Forelimb muscle (tissue), 1 donor: ENCODE results near the gene ZSWIM2. TPM values are rescaled to one million over a fixed set of nuclear protein-coding genes. Genes with fewer than 3 reads are reported as not detected.
"Not testable (repeated sequence)": the region's sequence is repeated elsewhere in the genome, so short reads cannot be mapped to it uniquely, and the experiment has no call there.

Experiments
- DNase-seq: peaks from one replicate; pipeline ENCODE4 v3.0.0-alpha.2; 2013; ENCODE audit warnings: low read depth
- polyA plus RNA-seq: library from polyadenylated mRNA; unstranded; fragments of 120-200 nt; gene quantifications from one replicate; pipeline ENCODE4 v1.2.1, GENCODE V29; 2013; ENCODE audit not compliant: insufficient read length

ZSWIM2 gene
- polyA plus RNA-seq, 1 donor = not detected

DNA sequence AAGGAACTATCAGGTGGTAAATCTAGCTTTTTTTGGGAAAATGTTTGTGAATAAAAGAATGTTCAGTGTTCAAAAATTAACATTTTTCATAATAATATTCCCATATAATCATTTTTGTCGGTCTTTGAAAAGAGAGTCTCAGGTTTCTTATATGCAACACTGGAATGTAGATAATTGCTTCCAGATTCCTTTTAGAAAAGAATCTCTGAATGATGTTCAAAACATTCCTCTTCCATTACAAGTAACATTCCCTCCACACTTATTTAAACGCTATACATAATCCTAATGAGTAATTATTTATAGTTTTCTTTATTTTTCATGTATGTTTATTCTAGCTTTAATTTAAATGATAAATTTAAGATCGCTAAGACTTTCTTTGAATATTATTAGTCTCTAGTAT lies 7.0 kb downstream of the ZSWIM2 start:
- no peak for DNase-seq

DNA sequence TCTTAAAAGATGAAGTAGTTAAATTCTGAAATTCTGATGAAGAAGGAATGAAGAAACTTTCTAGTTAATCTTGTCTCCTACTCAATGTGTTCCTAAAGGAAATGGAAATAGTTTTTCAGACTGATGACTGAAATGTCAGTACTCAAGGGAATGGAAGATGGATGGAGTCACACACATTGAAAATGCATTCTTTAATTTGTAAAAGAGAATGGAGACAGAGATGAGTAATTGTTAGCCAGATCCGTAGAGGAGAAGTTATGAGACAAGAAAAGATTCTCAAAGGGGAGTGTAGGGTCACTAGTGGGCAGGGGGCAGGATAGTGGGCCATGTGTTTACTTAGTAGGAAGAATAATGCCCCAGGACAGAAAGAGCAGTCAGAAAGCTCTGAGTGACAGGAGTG lies 13.3 kb downstream of the ZSWIM2 start:
- DNase-seq = no peak

DNA sequence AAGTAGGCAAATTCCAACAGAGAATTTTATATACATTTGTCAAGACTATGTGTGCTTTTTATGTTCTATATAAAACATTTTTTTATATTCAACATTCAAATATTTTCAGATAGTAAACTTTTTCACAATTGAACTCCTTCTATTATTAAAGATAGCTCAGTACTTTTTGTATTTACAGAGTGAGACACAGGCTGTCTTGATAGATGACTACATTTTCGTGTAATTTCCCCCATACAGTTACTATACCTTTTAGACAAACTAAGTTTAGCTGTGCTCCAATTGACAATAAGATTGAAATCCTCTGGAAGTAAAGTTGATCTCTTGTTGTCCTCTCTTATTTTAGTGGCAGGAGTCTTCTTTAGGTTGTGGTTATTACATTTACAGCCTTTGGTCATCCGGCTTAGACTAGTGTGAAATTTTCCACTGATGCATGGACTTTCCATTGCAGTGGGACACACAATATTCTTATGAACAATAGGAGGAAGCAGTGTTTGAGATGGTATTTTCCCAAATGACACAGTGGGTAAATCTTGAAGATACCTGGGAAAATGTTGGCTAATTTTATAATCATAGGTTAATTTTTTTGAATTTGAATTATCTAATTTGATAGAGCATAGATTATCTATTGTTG lies 21.0 kb downstream of the ZSWIM2 start:
- DNase-seq = no peak

DNA sequence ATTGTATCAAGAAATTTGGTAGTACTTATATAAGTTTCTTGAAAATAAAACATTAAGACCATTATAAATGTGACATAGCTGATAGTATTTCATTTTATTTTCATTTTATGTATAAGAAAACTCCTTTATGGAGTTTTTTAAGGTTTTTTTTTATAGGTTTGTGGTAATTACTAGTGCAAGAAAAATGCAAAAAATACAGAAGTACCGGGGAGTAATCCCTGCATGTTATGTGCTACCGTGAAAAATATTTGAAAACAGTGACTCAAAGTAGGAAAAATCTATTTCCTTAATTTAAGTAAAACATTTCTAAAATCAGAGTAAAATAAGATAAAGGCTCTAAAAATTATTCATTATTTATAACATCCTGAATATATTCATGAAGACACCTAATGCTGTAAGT lies 21.6 kb downstream of the ZSWIM2 start:
- DNase-seq = no peak

DNA sequence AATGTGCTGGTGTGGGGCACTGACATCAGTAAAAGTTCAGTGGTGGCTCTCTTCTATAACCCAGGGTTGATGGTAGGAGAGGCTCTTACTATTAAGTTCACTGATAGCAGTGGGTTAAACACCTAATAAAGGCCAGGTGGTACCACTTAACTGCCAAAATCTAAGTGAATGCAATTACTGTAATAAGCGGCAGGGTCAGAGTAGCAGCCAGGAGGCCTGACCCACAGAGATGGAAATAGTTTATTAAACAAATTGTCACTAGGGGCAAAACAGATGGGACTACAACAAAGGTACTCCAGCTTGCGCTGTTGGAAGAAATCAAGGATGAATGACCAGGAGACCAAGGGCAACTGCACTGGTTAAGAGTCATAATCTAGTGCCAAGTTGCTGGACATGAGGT lies 26.6 kb downstream of the ZSWIM2 start:
- DNase-seq = no peak

DNA sequence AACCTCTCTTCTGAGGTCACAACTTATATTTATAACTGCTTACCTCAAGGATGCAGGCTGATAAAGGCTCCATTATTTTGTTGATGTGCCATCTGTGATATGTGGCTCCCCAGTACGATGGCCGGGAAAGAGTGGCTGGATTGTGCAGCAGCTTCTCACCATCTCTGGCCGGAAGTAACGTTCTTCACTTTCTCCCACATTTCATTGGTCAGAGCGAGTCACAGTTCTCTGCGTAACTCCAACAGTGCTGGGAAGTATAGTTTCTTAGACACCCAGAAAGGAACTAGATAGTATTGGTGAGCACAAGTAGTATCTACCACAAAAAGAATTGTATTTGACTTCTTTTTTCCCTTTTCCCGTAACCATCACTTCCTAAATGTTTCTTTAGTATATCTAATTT lies 28.7 kb downstream of the ZSWIM2 start:
- no peak for DNase-seq

DNA sequence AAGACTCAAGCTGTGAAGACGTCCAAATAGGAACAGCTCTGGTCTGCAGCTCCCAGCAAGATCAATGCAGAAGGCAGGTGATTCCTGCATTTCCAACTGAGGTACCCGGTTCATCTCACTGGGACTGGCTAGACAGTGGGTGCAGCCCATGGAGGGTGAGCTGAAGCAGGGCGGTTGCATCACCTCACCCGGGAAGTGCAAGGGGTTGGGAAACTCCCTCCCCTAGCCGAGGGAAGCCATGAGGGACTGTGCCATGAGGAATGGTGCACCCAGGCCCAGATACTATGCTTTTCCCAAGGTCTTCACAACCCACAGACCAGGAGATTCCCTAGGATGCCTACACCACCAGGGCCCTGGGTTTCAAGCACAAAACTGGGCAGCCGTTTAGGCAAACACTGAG lies 37.2 kb downstream of the ZSWIM2 start:
- not testable (repeated sequence) for DNase-seq

DNA sequence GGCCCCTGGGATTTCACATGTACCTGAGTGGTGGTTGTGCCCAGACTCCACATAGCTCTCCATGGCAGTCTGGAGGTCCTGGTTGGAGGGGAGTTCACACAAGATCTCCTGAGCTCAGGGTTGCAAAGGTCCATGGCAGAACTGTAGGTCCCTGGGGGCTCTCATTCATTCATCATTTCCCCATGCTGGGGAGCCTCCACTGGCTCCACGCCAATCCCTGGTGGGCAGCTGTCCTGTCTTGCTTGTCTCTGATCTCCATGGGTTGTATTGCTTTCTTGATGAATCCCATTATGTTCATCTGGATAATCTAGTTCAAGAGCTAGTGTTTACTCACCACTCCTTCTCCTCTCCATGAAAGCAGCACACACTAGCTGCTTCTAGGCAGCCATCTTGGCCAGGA lies 42.4 kb downstream of the ZSWIM2 start:
- no peak for DNase-seq

DNA sequence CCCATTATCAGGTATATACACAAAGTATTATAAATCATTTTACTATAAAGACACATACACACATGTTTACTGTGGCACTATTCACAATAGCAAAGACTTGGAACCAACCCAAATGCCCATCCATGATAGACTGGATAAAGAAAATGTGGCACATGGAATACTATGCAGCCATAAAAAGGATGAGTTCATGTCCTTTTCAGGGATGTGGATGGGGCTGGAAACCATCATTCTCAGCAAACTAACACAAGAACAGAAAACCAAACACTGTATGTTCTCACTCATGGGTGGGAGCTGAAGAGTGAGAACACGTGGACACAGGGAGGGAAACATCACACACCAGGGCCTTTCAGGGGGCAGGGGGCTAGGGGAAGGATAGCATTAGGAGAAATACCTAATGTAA lies 50.4 kb downstream of the ZSWIM2 start:
- DNase-seq = not testable (repeated sequence)

DNA sequence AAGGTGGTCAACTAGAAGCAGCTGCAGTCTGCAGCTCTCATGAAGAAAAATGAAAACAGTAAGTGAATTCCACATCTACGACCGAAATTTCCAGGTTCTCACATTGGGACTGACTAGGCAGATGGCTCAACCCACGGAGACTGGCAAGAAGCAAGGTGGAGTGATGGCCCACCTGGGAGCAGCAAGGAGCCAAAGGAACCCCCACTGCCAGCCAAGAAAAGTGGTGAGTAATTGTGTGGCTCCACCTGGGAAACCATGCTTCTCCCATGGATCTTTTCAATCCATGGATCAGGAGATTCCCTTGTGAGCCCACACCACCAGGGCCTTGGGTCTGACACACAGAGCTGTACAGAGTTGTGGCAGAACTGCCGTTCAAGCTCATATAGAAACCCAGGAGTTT lies 64.0 kb downstream of the ZSWIM2 start:
- no peak for DNase-seq

DNA sequence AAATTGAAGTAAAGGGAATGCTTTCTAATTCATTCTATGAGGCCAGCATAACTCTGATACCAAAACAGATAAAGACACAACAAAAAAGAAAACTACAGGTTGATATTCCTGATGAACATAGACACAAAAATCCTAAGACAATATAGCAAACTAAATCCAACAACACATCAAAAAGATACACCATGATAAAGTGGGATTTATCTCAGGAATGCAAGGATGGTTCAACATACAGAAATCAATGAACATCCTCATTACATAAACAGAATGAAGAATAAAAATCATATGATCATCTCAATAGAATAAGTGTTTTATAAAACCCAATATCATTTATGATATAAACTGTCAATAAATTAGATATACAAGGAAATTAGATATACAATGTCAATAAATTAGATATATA lies 65.7 kb downstream of the ZSWIM2 start:
- DNase-seq = no peak

DNA sequence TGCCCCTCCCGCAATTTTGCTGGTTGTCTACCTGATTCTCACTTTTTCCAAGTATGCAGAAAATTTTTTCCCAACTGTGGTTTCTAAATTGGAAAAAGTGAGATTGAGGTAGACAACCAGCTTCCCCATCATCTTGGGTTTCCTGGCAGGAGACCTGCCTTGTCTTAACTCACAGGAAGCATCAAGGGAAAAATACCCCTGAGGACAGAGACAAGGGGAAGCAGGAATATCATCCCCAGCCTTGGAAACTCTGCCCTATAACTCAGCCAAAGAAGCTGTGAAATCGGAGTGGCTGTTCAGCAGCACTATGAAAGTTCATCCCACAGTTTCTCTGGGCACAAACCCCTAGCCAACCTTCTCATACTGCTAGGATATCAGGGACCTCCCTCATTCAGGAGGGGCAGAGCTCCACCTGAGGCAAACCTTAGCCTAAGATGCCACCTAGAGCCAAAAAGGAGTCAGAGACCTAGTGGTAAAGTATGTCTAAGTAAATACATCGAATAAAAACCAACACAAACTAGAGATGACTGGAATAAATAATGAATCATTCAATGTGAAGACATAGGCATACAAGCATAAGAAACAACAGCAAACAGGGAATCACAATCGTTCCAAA lies 68.2 kb downstream of the ZSWIM2 start:
- no peak for DNase-seq

Other genes with a start within 250 kb of the ZSWIM2 start
- 12.5 TPM for gene FAM171B, start 155.1 kb downstream of the ZSWIM2 start, polyA plus RNA-seq